Rectal smooth muscle tissue (tissue), 1 donor: ENCODE results near the gene AGAP2.

ENCODE experiments used
- H3K27ac ChIP-seq: one replicate; pipeline ENCODE4 v1.7.0; 2013; ENCODE audit warnings: low read depth, low read length, inconsistent platforms
- H3K27me3 ChIP-seq: one replicate; pipeline ENCODE4 v1.7.0; 2013; ENCODE audit warnings: low read length; ENCODE audit not compliant: control insufficient read depth, insufficient read depth
- H3K36me3 ChIP-seq: one replicate; pipeline ENCODE4 v1.7.0; 2013; ENCODE audit warnings: low read length; ENCODE audit not compliant: control insufficient read depth, insufficient read depth
- H3K4me1 ChIP-seq: one replicate; pipeline ENCODE4 v1.7.0; 2013; ENCODE audit warnings: low read length; ENCODE audit not compliant: control insufficient read depth, insufficient read depth
- H3K4me3 ChIP-seq: one replicate; pipeline ENCODE4 v1.7.0; 2013; ENCODE audit warnings: low read length
- H3K9ac ChIP-seq: one replicate; pipeline ENCODE4 v1.7.0; 2013; ENCODE audit warnings: low read length

The AGAP2 gene

GRCh38 chr12:57765698-57766463 is 27.3 kb upstream of the AGAP2 start:
- Histone ChIP-seq H3K4me1 (peaks cover 9% of the 10 kb centered on the region), H3K9ac (no peak overlapping the region), H3K27me3 (peaks cover 27% of the 10 kb centered on the region)

GRCh38 chr12:57765003-57765697 is 26.6 kb upstream of the AGAP2 start:
- Histone ChIP-seq H3K27me3 (peaks cover 27% of the 10 kb centered on the region), H3K4me3 (peak overlapping the region; percentile 65), H3K27ac (no peak overlapping the region), H3K4me1 (peaks cover 9% of the 10 kb centered on the region), H3K9ac (no peak overlapping the region), H3K36me3 (peaks cover 4% of the 10 kb centered on the region)

More at GRCh38 chr12:57765698-57766463, 27.3 kb upstream of the AGAP2 start:
- peaks cover 4% of the 10 kb centered on the region for H3K36me3 ChIP-seq
- H3K4me3 ChIP-seq, result peak overlapping the region; percentile 65
- no peak overlapping the region for H3K27ac ChIP-seq

- Histone ChIP-seq H3K27ac (no peak overlapping the region), H3K9ac (no peak overlapping the region), H3K36me3 (peaks cover 6% of the 10 kb centered on the region), H3K4me1 (peaks cover 9% of the 10 kb centered on the region), H3K4me3 (peak overlapping the region; percentile 65), H3K27me3 (peaks cover 27% of the 10 kb centered on the region)
These were observed 26.1 kb upstream of the AGAP2 start for GRCh38 chr12:57764662-57765002.

- H3K4me1 ChIP-seq, result peaks cover 9% of the 10 kb centered on the region
- no peak overlapping the region for H3K27ac ChIP-seq
- H3K36me3 ChIP-seq, result peaks cover 2% of the 10 kb centered on the region
- H3K4me3 ChIP-seq, result peak overlapping the region; percentile 65
- H3K9ac ChIP-seq, result no peak overlapping the region
- peaks cover 27% of the 10 kb centered on the region for H3K27me3 ChIP-seq
These were observed 25.5 kb upstream of the AGAP2 start for GRCh38 chr12:57763881-57764661.

- peaks cover 6% of the 10 kb centered on the region for H3K36me3 ChIP-seq
- peaks cover 9% of the 10 kb centered on the region for H3K4me1 ChIP-seq
- H3K27ac ChIP-seq, result no peak overlapping the region
- no peak overlapping the region for H3K4me3 ChIP-seq
- no peak overlapping the region for H3K9ac ChIP-seq
- H3K27me3 ChIP-seq, result peaks cover 27% of the 10 kb centered on the region
These were observed 23.9 kb upstream of the AGAP2 start for GRCh38 chr12:57762463-57762862.

- Histone ChIP-seq H3K36me3 (peaks cover 6% of the 10 kb centered on the region), H3K27ac (no peak overlapping the region), H3K9ac (no peak overlapping the region), H3K4me3 (no peak overlapping the region), H3K4me1 (peaks cover 4% of the 10 kb centered on the region), H3K27me3 (peaks cover 24% of the 10 kb centered on the region)
These were observed 23.0 kb upstream of the AGAP2 start for GRCh38 chr12:57761391-57761998.

- Histone ChIP-seq H3K4me1 (peaks cover under 1% of the 10 kb centered on the region), H3K27ac (no peak overlapping the region), H3K27me3 (peaks cover 17% of the 10 kb centered on the region), H3K9ac (no peak overlapping the region), H3K36me3 (peaks cover 6% of the 10 kb centered on the region), H3K4me3 (no peak overlapping the region)
These were observed 21.9 kb upstream of the AGAP2 start for GRCh38 chr12:57760347-57760982.

GRCh38 chr12:57759360-57759980 is 20.9 kb upstream of the AGAP2 start:
- peaks cover 1% of the 10 kb centered on the region for H3K4me1 ChIP-seq
- no peak overlapping the region for H3K9ac ChIP-seq
- no peak overlapping the region for H3K27ac ChIP-seq
- H3K36me3 ChIP-seq, result peaks cover 6% of the 10 kb centered on the region
- peaks cover 8% of the 10 kb centered on the region for H3K27me3 ChIP-seq
- H3K4me3 ChIP-seq, result no peak overlapping the region

- peaks cover 1% of the 10 kb centered on the region for H3K27me3 ChIP-seq
- H3K27ac ChIP-seq, result no peak overlapping the region
- H3K4me1 ChIP-seq, result peaks cover 4% of the 10 kb centered on the region
- no peak overlapping the region for H3K9ac ChIP-seq
- H3K4me3 ChIP-seq, result no peak overlapping the region
- peaks cover 6% of the 10 kb centered on the region for H3K36me3 ChIP-seq
These were observed 20.2 kb upstream of the AGAP2 start for GRCh38 chr12:57758552-57759359.

- no peak overlapping the region for H3K27ac ChIP-seq
- no peak overlapping the region for H3K4me3 ChIP-seq
- H3K36me3 ChIP-seq, result peaks cover 6% of the 10 kb centered on the region
- peaks cover 5% of the 10 kb centered on the region for H3K4me1 ChIP-seq
- H3K27me3 ChIP-seq, result no peaks in the 10 kb centered on the region
- no peak overlapping the region for H3K9ac ChIP-seq
These were observed 19.2 kb upstream of the AGAP2 start for GRCh38 chr12:57757771-57758170.
